Tibial artery (tissue), 4 donors: ENCODE results near the gene SALL4.

Experiments
- DNase-seq, 2 donors: peaks; one replicate each; pipeline ENCODE4 v3.0.0-alpha.2; 2019
- H3K27ac ChIP-seq, 2 donors: fragments of 200-600 bp; sonication (generic) in 1 of 2; 1 replicate in 1 of 2; 2 replicates in 1 of 2; pipeline ENCODE4 v1.5.1; 2018 to 2019; ENCODE audit warnings: mild to moderate bottlenecking in 1 of 2
- H3K27me3 ChIP-seq, 2 donors: fragments of 200-600 bp; sonication (generic) in 1 of 2; one replicate each; pipeline versions ENCODE4 v1.5.1 to v1.6.0; 2016 to 2019
- H3K36me3 ChIP-seq, 3 donors: fragments of 200-600 bp; sonication (generic) in 2 of 3; one replicate each; pipeline ENCODE4 v1.5.1; 2016 to 2019; ENCODE audit warnings: mild to moderate bottlenecking in 2 of 3
- H3K4me1 ChIP-seq, 4 donors: fragments of 200-600 bp; sonication (generic) in 2 of 4; 1 replicate in 3 of 4; 2 replicates in 1 of 4; pipeline ENCODE4 v1.5.1; 2016 to 2019
- H3K4me3 ChIP-seq, 2 donors: fragments of 200-600 bp; sonication (generic) in 1 of 2; 1 replicate in 1 of 2; 2 replicates in 1 of 2; pipeline ENCODE4 v1.5.1; 2018 to 2019; ENCODE audit warnings: mild to moderate bottlenecking in 2 of 2
- H3K9me3 ChIP-seq, 3 donors: fragments of 200-600 bp; sonication (generic) in 1 of 3; one replicate each; pipeline ENCODE4 v1.5.1; 2016 to 2019
- CTCF ChIP-seq, 2 experiments: fragments of 200-600 bp in 1 of 2; fragments of 450-650 bp in 1 of 2; IDR thresholded peaks; one replicate each; pipeline ENCODE4 v1.5.1; 2017 to 2019; ENCODE audit warnings: antibody characterized with exemption in 2 of 2, mild to moderate bottlenecking in 1 of 2, moderate library complexity in 1 of 2
- intact Hi-C: fragments of 100-400 bp; cut with DNase I; formaldehyde crosslinking; loops from one replicate; pipeline ENCODE4 v1.15.0; 2023; ENCODE audit warnings: low total_unique reads

Gene SALL4

GRCh38 chr20:51750770-51751388, 51.4 kb downstream of the SALL4 start:
- Histone ChIP-seq H3K4me3 (no peak overlapping the region), H3K9me3 (no peaks in the 10 kb centered on the region), H3K27ac (peak overlapping the region; percentile 81 to 85), H3K36me3 (no peaks in the 10 kb centered on the region), H3K27me3 (no peaks in the 10 kb centered on the region), H3K4me1 (peaks cover 4 to 46% (median 26%) of the 10 kb centered on the region in 4 donors)
- DNase-seq = no peak
- TF ChIP-seq CTCF (IDR thresholded peaks at IDR 0.05) = no peak
- intact Hi-C loops = no loop called here

- TF ChIP-seq CTCF (IDR thresholded peaks at IDR 0.05) = no peak
- peak; percentile 83 to 95 for DNase-seq
- H3K27ac ChIP-seq = peak overlapping the region; percentile 81 to 85
- H3K4me3 ChIP-seq = no peak overlapping the region
- no peaks in the 10 kb centered on the region for H3K27me3 ChIP-seq
- intact Hi-C loops = no loop called here
- H3K36me3 ChIP-seq = no peaks in the 10 kb centered on the region
- H3K9me3 ChIP-seq = no peaks in the 10 kb centered on the region
- peaks cover 4 to 46% (median 26%) of the 10 kb centered on the region in 4 donors for H3K4me1 ChIP-seq
Observed at GRCh38 chr20:51750037-51750769, 52.1 kb downstream of the SALL4 start.

- intact Hi-C loops = no loop called here
- no peak for TF ChIP-seq CTCF (IDR thresholded peaks at IDR 0.05)
- H3K27ac ChIP-seq = peak overlapping the region; percentile 81 to 85
Observed at GRCh38 chr20:51749674-51750036, 52.7 kb downstream of the SALL4 start.

GRCh38 chr20:51747182-51747911, 55.0 kb downstream of the SALL4 start:
- Histone ChIP-seq H3K27me3 (no peaks in the 10 kb centered on the region), H3K9me3 (no peaks in the 10 kb centered on the region), H3K4me3 (no peak overlapping the region), H3K27ac (no peak overlapping the region), H3K36me3 (no peaks in the 10 kb centered on the region), H3K4me1 (peaks cover 4 to 40% (median 26%) of the 10 kb centered on the region in 4 donors)
- DNase-seq = no peak
- intact Hi-C loops = no loop called here
- TF ChIP-seq CTCF (IDR thresholded peaks at IDR 0.05) = no peak

More at GRCh38 chr20:51749674-51750036, 52.7 kb downstream of the SALL4 start:
- Histone ChIP-seq H3K9me3 (no peaks in the 10 kb centered on the region), H3K27me3 (no peaks in the 10 kb centered on the region), H3K4me1 (peaks cover 4 to 46% (median 26%) of the 10 kb centered on the region in 4 donors), H3K4me3 (no peak overlapping the region), H3K36me3 (no peaks in the 10 kb centered on the region)
- peak in 1 of 2 donors; percentile 52 for DNase-seq

- TF ChIP-seq CTCF (IDR thresholded peaks at IDR 0.05) = no peak
- Histone ChIP-seq H3K36me3 (no peaks in the 10 kb centered on the region), H3K9me3 (no peaks in the 10 kb centered on the region), H3K27me3 (no peaks in the 10 kb centered on the region), H3K4me1 (peaks cover 4 to 33% (median 16%) of the 10 kb centered on the region in 4 donors), H3K4me3 (no peak overlapping the region), H3K27ac (no peak overlapping the region)
- intact Hi-C loops = no loop called here
- no peak for DNase-seq
Observed at GRCh38 chr20:51745804-51746203, 56.5 kb downstream of the SALL4 start.
